ENCODE measurements around the gene GAGE12F.

GRCh38 chrX:49610718-49611310 lies 50.2 kb downstream of the GAGE12F start:
- TF ChIP-seq, protein P1, sequence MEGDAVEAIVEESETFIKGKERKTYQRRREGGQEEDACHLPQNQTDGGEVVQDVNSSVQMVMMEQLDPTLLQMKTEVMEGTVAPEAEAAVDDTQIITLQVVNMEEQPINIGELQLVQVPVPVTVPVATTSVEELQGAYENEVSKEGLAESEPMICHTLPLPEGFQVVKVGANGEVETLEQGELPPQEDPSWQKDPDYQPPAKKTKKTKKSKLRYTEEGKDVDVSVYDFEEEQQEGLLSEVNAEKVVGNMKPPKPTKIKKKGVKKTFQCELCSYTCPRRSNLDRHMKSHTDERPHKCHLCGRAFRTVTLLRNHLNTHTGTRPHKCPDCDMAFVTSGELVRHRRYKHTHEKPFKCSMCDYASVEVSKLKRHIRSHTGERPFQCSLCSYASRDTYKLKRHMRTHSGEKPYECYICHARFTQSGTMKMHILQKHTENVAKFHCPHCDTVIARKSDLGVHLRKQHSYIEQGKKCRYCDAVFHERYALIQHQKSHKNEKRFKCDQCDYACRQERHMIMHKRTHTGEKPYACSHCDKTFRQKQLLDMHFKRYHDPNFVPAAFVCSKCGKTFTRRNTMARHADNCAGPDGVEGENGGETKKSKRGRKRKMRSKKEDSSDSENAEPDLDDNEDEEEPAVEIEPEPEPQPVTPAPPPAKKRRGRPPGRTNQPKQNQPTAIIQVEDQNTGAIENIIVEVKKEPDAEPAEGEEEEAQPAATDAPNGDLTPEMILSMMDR (IDR thresholded peaks at IDR 0.05), result no peak
- TF ChIP-seq POLR2A (IDR thresholded peaks at IDR 0.05) (no peak), EP300 (IDR thresholded peaks at IDR 0.05) (no peak)

Data from gastroesophageal sphincter (tissue), 3 donors.